Measurements from ENCODE around the gene KCNQ1OT1. TPM values are rescaled to one million over a fixed set of nuclear protein-coding genes. Genes with fewer than 3 reads are reported as not detected.

Gene KCNQ1OT1
- total RNA-seq, 2 donors from 2014 or later = 2.3 to 3.3 TPM

DNA sequence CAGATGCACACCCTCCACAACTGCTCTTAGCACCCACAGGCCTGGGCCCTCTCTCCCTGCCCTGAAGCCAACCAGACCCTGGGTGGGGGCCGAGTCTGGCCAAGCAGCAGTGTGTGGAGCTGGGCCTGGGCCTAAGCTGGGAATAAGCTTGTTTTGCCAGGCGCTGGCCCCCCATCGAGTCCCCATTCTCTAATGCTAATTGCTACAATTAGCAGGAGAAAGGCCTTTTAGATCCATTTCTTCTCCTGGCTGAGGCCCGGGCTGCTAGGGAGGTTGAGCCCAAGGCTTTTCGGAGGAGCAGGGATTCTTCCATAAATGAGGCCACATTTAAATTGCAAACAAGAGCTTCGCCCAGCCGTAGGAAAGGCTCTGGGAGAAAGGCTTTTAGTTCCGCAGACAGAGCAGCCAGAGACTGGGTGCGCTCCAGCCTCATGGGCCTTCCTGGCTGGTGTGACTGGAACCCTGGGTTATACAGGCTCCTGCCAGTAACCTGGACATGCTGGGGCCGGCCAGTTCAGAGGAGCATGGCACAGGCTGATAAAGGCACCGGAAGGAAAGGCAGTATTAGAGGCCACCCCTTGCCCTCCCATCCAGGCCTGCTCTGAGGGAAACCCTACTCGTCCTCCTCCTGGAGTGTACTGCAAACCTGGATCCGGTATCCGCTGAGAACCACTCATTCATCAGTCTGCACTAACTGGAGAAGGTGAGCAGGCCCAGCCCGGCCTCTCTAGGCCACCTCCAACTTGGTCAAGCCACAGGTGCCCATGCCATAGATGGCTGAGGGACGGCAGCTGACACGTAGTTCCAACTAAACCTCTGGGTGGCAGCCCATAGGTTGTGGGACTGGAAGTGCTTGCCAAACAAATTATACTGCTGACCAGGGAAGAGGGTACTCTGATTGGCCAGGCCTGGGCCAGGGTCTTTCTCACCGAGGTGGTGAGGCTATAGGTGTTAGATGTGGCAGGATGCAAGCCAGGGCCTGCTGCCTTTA, 6.2 kb downstream of the KCNQ1OT1 start:
- ATAC-seq (ENCODE audit: insufficient number of reproducible peaks, low FRiP score, low read depth) (no peak), DNase-seq (ENCODE audit: low spot score) (no peak)
- no peak overlapping the region for H3K4me3 ChIP-seq
- H3K4me1 ChIP-seq (ENCODE audit: control insufficient read depth in 1 of 2, low read depth in 2 of 2) = peaks cover 0 to 39% of the 10 kb centered on the region in 2 donors
- TF ChIP-seq, protein P1, sequence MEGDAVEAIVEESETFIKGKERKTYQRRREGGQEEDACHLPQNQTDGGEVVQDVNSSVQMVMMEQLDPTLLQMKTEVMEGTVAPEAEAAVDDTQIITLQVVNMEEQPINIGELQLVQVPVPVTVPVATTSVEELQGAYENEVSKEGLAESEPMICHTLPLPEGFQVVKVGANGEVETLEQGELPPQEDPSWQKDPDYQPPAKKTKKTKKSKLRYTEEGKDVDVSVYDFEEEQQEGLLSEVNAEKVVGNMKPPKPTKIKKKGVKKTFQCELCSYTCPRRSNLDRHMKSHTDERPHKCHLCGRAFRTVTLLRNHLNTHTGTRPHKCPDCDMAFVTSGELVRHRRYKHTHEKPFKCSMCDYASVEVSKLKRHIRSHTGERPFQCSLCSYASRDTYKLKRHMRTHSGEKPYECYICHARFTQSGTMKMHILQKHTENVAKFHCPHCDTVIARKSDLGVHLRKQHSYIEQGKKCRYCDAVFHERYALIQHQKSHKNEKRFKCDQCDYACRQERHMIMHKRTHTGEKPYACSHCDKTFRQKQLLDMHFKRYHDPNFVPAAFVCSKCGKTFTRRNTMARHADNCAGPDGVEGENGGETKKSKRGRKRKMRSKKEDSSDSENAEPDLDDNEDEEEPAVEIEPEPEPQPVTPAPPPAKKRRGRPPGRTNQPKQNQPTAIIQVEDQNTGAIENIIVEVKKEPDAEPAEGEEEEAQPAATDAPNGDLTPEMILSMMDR (IDR thresholded peaks at IDR 0.05) = no peak
- no peaks in the 10 kb centered on the region for H3K36me3 ChIP-seq
- no peaks in the 10 kb centered on the region for H3K9me3 ChIP-seq
- no peak overlapping the region for H3K27ac ChIP-seq
- no peaks in the 10 kb centered on the region for H3K27me3 ChIP-seq (replicated peaks; ENCODE audit: insufficient read depth)

DNA sequence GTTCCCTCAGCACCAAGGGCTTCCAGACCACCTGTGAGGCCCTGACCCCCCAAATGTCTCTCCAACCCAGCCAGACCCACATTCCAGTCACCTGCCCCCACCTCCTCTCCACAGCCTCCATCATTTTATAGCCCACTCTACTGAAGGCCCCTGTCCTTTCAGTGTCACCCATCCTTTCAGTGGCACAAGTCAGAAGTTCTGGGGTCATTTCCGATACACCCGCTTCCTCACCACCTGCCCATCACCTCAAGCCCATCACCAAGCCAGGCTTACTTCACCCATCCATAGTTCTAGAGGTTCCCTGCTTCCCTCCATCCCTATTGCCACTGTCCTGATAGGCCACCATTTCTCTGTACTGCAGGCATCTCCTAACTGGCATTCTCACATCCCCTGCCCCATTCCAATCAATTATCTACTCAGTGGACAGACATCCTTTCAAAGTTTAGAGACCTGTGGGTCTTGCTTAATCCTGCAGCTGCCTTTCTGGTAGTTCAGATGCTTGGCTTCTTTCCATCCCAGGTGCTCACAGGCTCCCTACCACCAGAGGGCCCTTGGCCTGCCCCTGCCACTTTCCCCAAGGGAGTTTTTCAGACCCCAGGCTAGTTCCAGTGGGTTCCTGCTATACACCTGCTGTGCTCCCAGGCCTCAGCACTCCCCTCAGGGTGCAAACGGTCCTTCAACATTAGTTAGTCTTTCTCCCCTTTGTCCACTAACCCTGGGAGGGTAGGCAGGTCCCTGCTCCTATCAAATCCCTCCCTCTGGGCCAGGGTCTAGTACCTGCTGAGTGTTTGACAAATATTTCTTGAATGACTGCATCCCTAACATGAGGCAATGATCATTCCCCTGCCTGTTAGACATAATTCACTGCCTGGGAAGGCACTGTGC, 7.6 kb downstream of the KCNQ1OT1 start:
- Histone ChIP-seq H3K27ac (no peak overlapping the region), H3K4me1 (ENCODE audit: control insufficient read depth in 1 of 2, low read depth in 2 of 2) (peaks cover 0 to 32% of the 10 kb centered on the region in 2 donors), H3K27me3 (replicated peaks; ENCODE audit: insufficient read depth) (no peaks in the 10 kb centered on the region), H3K36me3 (no peaks in the 10 kb centered on the region), H3K9me3 (no peaks in the 10 kb centered on the region), H3K4me3 (no peak overlapping the region)
- no peak for ATAC-seq (ENCODE audit: insufficient number of reproducible peaks, low FRiP score, low read depth)
- TF ChIP-seq, protein P1 (IDR thresholded peaks at IDR 0.05) = no peak
- no peak for DNase-seq (ENCODE audit: low spot score)

DNA sequence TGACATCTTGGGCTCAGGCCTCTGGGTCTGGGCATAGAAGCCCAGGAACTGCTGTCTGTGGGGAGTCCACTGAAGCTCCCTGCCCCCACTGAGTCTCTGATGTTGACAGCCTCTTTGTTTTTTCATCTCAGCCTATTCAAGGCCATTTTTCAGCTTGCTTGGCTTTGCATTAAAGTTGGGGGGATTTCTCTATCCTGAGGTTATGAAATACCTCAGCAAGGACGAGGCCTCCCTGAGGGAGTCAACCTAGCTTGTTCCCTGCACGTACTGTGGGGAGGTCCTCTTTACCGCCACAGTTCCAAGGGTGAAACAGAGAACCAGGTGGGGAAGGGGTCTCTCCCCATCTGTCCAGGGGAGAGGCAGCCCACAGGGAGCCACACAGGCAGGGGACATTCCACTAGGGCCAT, 8.4 kb downstream of the KCNQ1OT1 start:
- no peak overlapping the region for H3K27ac ChIP-seq
- no peaks in the 10 kb centered on the region for H3K36me3 ChIP-seq
- H3K4me1 ChIP-seq (ENCODE audit: control insufficient read depth in 1 of 2, low read depth in 2 of 2) = peaks cover 0 to 28% of the 10 kb centered on the region in 2 donors
- TF ChIP-seq, protein P1 (IDR thresholded peaks at IDR 0.05) = no peak
- H3K27me3 ChIP-seq (replicated peaks; ENCODE audit: insufficient read depth) = no peaks in the 10 kb centered on the region
- H3K9me3 ChIP-seq = no peaks in the 10 kb centered on the region
- DNase-seq (ENCODE audit: low spot score) (no peak), ATAC-seq (ENCODE audit: insufficient number of reproducible peaks, low FRiP score, low read depth) (no peak)
- H3K4me3 ChIP-seq = no peak overlapping the region

DNA sequence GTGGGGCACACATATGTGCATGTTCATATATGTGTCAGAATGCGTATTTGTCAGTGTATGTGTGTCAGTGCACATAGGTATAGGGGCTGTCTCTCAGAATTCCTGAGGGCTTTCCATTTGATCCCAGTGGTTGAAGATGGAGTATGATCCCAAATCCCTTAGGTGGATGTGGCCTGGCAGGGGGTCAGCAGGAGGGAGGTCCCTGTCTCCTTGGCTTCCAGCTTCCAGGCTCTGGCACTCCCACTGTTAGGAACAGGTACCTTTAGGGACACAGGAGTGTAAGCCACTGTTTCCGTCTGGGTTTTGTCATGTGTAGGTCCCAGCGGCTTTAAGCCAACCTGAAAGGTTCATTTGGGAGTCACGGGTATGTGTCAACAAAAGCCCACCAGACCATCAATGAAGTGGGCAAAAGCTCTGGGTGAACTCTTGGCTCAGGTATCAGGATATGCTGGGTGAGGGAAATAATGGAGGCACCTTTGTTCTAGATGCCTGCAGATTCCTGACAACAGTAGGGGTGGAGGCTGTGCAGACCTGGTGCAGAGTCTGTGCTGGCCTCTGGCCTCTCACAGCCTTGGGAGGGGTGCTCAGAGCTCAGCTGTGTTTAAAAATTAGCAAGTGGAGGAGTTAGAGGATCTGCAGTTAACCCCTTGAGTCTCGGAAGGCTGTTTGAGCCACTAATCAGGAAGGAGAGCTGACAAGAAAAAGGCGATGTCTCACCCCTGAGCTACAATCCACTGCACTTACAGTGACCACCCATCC, 9.0 kb downstream of the KCNQ1OT1 start:
- no peaks in the 10 kb centered on the region for H3K36me3 ChIP-seq
- DNase-seq (ENCODE audit: low spot score) (no peak), ATAC-seq (ENCODE audit: insufficient number of reproducible peaks, low FRiP score, low read depth) (no peak)
- TF ChIP-seq, protein P1 (IDR thresholded peaks at IDR 0.05) = no peak
- H3K27ac ChIP-seq = no peak overlapping the region
- H3K27me3 ChIP-seq (replicated peaks; ENCODE audit: insufficient read depth) = no peaks in the 10 kb centered on the region
- H3K9me3 ChIP-seq = no peaks in the 10 kb centered on the region
- H3K4me3 ChIP-seq = no peak overlapping the region
- peaks cover 0 to 23% of the 10 kb centered on the region in 2 donors for H3K4me1 ChIP-seq (ENCODE audit: control insufficient read depth in 1 of 2, low read depth in 2 of 2)

Data from thoracic aorta (tissue), 2 donors.